ENCODE data around the gene GALNT15. TPM values are rescaled to one million over a fixed set of nuclear protein-coding genes. Genes with fewer than 3 reads are reported as not detected.

Gene GALNT15
- total RNA-seq, 1 donor from 2014 or later: 0.08 TPM

GRCh38 chr3:16236856-16237393 is 62.4 kb downstream of the GALNT15 start:
- TF ChIP-seq CTCF (IDR thresholded peaks at IDR 0.05; ENCODE audit: unreplicated experiment): no peak
- H3K4me1 Mint-ChIP-seq (ENCODE audit: unreplicated experiment): no peaks in the 10 kb centered on the region
- H3K9me3 Mint-ChIP-seq (ENCODE audit: unreplicated experiment): no peaks in the 10 kb centered on the region
- DNase-seq (ENCODE audit: low spot score): no peak
- H3K4me3 Mint-ChIP-seq (ENCODE audit: unreplicated experiment): no peak overlapping the region
- no peak overlapping the region for H3K27ac Mint-ChIP-seq (ENCODE audit: unreplicated experiment)
- H3K27me3 Mint-ChIP-seq (ENCODE audit: unreplicated experiment): peaks cover 8% of the 10 kb centered on the region
- H3K36me3 Mint-ChIP-seq (ENCODE audit: low read depth, unreplicated experiment): no peaks in the 10 kb centered on the region

- no peak for TF ChIP-seq CTCF (IDR thresholded peaks at IDR 0.05; ENCODE audit: unreplicated experiment)
- Mint-ChIP-seq H3K36me3 (ENCODE audit: low read depth, unreplicated experiment) (no peaks in the 10 kb centered on the region), H3K4me1 (ENCODE audit: unreplicated experiment) (peaks cover 8% of the 10 kb centered on the region), H3K27me3 (ENCODE audit: unreplicated experiment) (peaks cover 12% of the 10 kb centered on the region), H3K27ac (ENCODE audit: unreplicated experiment) (no peak overlapping the region), H3K9me3 (ENCODE audit: unreplicated experiment) (no peaks in the 10 kb centered on the region), H3K4me3 (ENCODE audit: unreplicated experiment) (no peak overlapping the region)
- DNase-seq (ENCODE audit: low spot score): no peak
Measured at GRCh38 chr3:16239086-16239770, 64.7 kb downstream of the GALNT15 start.

- DNase-seq (ENCODE audit: low spot score): no peak
- Mint-ChIP-seq H3K27me3 (ENCODE audit: unreplicated experiment) (peaks cover 12% of the 10 kb centered on the region), H3K36me3 (ENCODE audit: low read depth, unreplicated experiment) (no peaks in the 10 kb centered on the region), H3K27ac (ENCODE audit: unreplicated experiment) (no peak overlapping the region), H3K4me3 (ENCODE audit: unreplicated experiment) (no peak overlapping the region), H3K9me3 (ENCODE audit: unreplicated experiment) (no peaks in the 10 kb centered on the region), H3K4me1 (ENCODE audit: unreplicated experiment) (peaks cover 11% of the 10 kb centered on the region)
- no peak for TF ChIP-seq CTCF (IDR thresholded peaks at IDR 0.05; ENCODE audit: unreplicated experiment)
Measured at GRCh38 chr3:16239780-16240179, 65.3 kb downstream of the GALNT15 start.

GRCh38 chr3:16240229-16241023 is 65.9 kb downstream of the GALNT15 start:
- Mint-ChIP-seq H3K4me3 (ENCODE audit: unreplicated experiment) (no peak overlapping the region), H3K36me3 (ENCODE audit: low read depth, unreplicated experiment) (no peaks in the 10 kb centered on the region), H3K9me3 (ENCODE audit: unreplicated experiment) (no peaks in the 10 kb centered on the region), H3K27me3 (ENCODE audit: unreplicated experiment) (peaks cover 12% of the 10 kb centered on the region), H3K27ac (ENCODE audit: unreplicated experiment) (no peak overlapping the region), H3K4me1 (ENCODE audit: unreplicated experiment) (peaks cover 13% of the 10 kb centered on the region)
- TF ChIP-seq CTCF (IDR thresholded peaks at IDR 0.05; ENCODE audit: unreplicated experiment): no peak
- no peak for DNase-seq (ENCODE audit: low spot score)

GRCh38 chr3:16241225-16241624 is 66.7 kb downstream of the GALNT15 start:
- H3K36me3 Mint-ChIP-seq (ENCODE audit: low read depth, unreplicated experiment): no peaks in the 10 kb centered on the region
- H3K27me3 Mint-ChIP-seq (ENCODE audit: unreplicated experiment): peaks cover 12% of the 10 kb centered on the region
- H3K27ac Mint-ChIP-seq (ENCODE audit: unreplicated experiment): no peak overlapping the region
- no peak overlapping the region for H3K4me3 Mint-ChIP-seq (ENCODE audit: unreplicated experiment)
- peaks cover 13% of the 10 kb centered on the region for H3K4me1 Mint-ChIP-seq (ENCODE audit: unreplicated experiment)
- TF ChIP-seq CTCF (IDR thresholded peaks at IDR 0.05; ENCODE audit: unreplicated experiment): no peak
- no peak for DNase-seq (ENCODE audit: low spot score)
- no peaks in the 10 kb centered on the region for H3K9me3 Mint-ChIP-seq (ENCODE audit: unreplicated experiment)

Measured in endothelial cell (in vitro differentiated cells).